Smooth muscle cell of the coronary artery (primary cell): ENCODE results near the gene RIC8B. TPM values are rescaled to one million over a fixed set of nuclear protein-coding genes. Genes with fewer than 3 reads are reported as not detected.

Experiments used
- total RNA-seq: library from RNA; depleted of rRNA; stranded (reverse); fragments of >200 nt; gene quantifications from 2 replicates; pipeline ENCODE4 v1.2.3, GENCODE V29; 2014; ENCODE audit warnings: low replicate concordance

The RIC8B gene, protein sequence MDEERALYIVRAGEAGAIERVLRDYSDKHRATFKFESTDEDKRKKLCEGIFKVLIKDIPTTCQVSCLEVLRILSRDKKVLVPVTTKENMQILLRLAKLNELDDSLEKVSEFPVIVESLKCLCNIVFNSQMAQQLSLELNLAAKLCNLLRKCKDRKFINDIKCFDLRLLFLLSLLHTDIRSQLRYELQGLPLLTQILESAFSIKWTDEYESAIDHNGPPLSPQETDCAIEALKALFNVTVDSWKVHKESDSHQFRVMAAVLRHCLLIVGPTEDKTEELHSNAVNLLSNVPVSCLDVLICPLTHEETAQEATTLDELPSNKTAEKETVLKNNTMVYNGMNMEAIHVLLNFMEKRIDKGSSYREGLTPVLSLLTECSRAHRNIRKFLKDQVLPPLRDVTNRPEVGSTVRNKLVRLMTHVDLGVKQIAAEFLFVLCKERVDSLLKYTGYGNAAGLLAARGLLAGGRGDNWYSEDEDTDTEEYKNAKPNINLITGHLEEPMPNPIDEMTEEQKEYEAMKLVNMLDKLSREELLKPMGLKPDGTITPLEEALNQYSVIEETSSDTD
- 8.9 and 18.4 TPM in 2 replicates for total RNA-seq

DNA sequence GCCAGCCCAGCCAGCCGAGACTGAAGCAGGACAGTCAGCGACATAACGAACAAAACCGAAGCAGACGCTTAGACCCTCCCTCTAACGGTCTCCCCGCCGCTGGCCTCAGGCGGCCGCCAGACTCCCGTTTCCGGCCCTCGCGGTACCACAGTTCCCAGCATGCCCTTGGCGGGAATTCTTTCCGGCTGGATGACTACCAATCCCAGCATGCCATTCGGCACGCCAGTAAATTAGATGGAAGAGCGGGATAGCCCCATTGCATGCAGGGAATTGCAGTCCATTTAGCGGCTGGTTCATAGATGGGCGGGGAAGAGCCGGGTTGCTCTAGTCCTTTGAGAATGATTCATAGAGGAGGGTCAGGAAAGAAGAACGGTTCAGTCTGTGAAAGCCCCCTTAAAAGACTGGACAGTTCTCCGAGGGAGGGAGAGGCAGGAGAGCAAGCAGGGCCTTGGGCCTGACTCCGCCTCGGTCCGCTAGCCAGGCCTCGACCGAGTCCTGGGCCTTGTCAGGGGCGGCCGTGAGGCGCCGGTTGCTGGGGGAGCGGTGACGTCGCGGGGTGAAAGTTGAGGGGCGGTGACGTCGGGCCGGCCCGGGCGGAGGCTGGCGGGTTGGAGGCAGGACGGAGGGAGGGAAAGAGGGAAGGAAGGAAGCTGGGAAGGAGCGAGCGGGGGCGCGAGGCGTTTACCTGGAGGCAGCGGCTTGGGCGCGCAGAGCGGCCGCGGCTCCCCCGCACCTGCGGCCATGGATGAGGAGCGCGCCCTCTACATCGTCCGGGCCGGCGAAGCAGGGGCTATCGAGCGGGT lies at the start of gene RIC8B:
Gene RIC8B (plus strand): TSS at position 678 of the 803 bp plus-strand sequence. CDS start 64 bp downstream, at position 742.

Other genes starting within 250 kb of the RIC8B start
- not detected in 2 replicates for gene RFX4, start 191.7 kb upstream of the RIC8B start, total RNA-seq
- gene TMEM263, start 181.2 kb downstream of the RIC8B start, total RNA-seq: 119 and 120 TPM in 2 replicates
- gene MTERF2, start 212.5 kb downstream of the RIC8B start, total RNA-seq: 2.6 and 5.4 TPM in 2 replicates